Uterus (tissue), 4 donors: ENCODE measurements around the gene GBX1. TPM values are rescaled to one million over a fixed set of nuclear protein-coding genes. Genes with fewer than 3 reads are reported as not detected.

Experiments
- DNase-seq, 2 donors: peaks; one replicate each; pipeline ENCODE4 v3.0.0-alpha.2; 2019 to 2020
- H3K27ac ChIP-seq, 2 donors: fragments of 200-600 bp; sonication (generic); 1 replicate in 1 of 2; 2 replicates in 1 of 2; pipeline ENCODE4 v1.5.1; 2016 to 2018
- H3K27me3 ChIP-seq, 2 donors: fragments of 200-600 bp; sonication (generic); one replicate each; pipeline ENCODE4 v1.5.1; 2018 to 2019; ENCODE audit warnings: control low read depth in 1 of 2
- H3K36me3 ChIP-seq, 2 donors: fragments of 200-600 bp; sonication (generic); one replicate each; pipeline ENCODE4 v1.5.1; 2019; ENCODE audit warnings: control low read depth in 1 of 2
- H3K4me1 ChIP-seq, 2 donors: fragments of 200-600 bp; sonication (generic); one replicate each; pipeline ENCODE4 v1.5.1; 2018 to 2019; ENCODE audit warnings: control low read depth in 1 of 2
- H3K4me3 ChIP-seq, 2 donors: fragments of 200-600 bp; sonication (generic); 1 replicate in 1 of 2; 2 replicates in 1 of 2; pipeline ENCODE4 v1.5.1; 2018 to 2019; ENCODE audit warnings: mild to moderate bottlenecking in 1 of 2
- H3K9me3 ChIP-seq, 2 donors: fragments of 200-600 bp; sonication (generic); one replicate each; pipeline ENCODE4 v1.5.1; 2019; ENCODE audit warnings: control low read depth in 1 of 2
- CTCF ChIP-seq, 4 experiments: fragments of 200-600 bp in 2 of 4; fragments of 450-650 bp in 2 of 4; sonication (generic) in 2 of 4; IDR thresholded peaks; one replicate each; pipeline ENCODE4 v1.5.1; 2016 to 2019; ENCODE audit warnings: antibody characterized with exemption in 4 of 4, mild to moderate bottlenecking in 2 of 4, moderate library complexity in 1 of 4
- POLR2A ChIP-seq, 2 donors: fragments of 450-650 bp; IDR thresholded peaks; one replicate each; pipeline ENCODE4 v1.6.1; 2016; ENCODE audit warnings: antibody characterized with exemption in 2 of 2, mild to moderate bottlenecking in 1 of 2, moderate library complexity in 1 of 2
- intact Hi-C: fragments of 100-400 bp; cut with DNase I; formaldehyde crosslinking; loops from one replicate; pipeline ENCODE4 v1.15.1; 2023; ENCODE audit warnings: low total_unique reads
- total RNA-seq, 4 donors: library from RNA; depleted of rRNA in 3 of 4; stranded (reverse); fragments of >200 nt in 3 of 4; gene quantifications; one replicate each; pipeline versions ENCODE4 v1.1.0 to v1.2.4, GENCODE V29; 2014 to 2023
- donor health status: DM: yes; HTN: yes; CAD: no.

The GBX1 gene
- total RNA-seq, 4 donors from 2014 or later, result 0.41 TPM; not detected in 3

- no peak for DNase-seq
- Histone ChIP-seq H3K36me3 (no peaks in the 10 kb centered on the region), H3K4me1 (no peaks in the 10 kb centered on the region), H3K27me3 (no peaks in the 10 kb centered on the region), H3K9me3 (no peaks in the 10 kb centered on the region), H3K4me3 (no peak overlapping the region), H3K27ac (no peak overlapping the region)
- intact Hi-C loops, result no loop called here
- TF ChIP-seq CTCF (IDR thresholded peaks at IDR 0.05), result no peak
- no peak for TF ChIP-seq POLR2A (IDR thresholded peaks at IDR 0.05)
Measured at GRCh38 chr7:151206914-151207313, 39.4 kb upstream of the GBX1 start.

- no peaks in the 10 kb centered on the region for H3K36me3 ChIP-seq
- intact Hi-C loops, result no loop called here
Measured at GRCh38 chr7:151205730-151206129, 38.2 kb upstream of the GBX1 start.

GRCh38 chr7:151204383-151205032 is 37.0 kb upstream of the GBX1 start:
- DNase-seq, result no peak
- Histone ChIP-seq H3K36me3 (no peaks in the 10 kb centered on the region), H3K27me3 (no peaks in the 10 kb centered on the region), H3K9me3 (no peaks in the 10 kb centered on the region), H3K27ac (no peak overlapping the region), H3K4me3 (no peak overlapping the region), H3K4me1 (peaks cover 0 to 5% of the 10 kb centered on the region in 2 donors)
- intact Hi-C loops, result no loop called here
- no peak for TF ChIP-seq POLR2A (IDR thresholded peaks at IDR 0.05)
- TF ChIP-seq CTCF (IDR thresholded peaks at IDR 0.05), result no peak

More at GRCh38 chr7:151205730-151206129, 38.2 kb upstream of the GBX1 start:
- no peak for DNase-seq
- H3K27ac ChIP-seq, result no peak overlapping the region
- H3K4me1 ChIP-seq, result no peaks in the 10 kb centered on the region
- no peak for TF ChIP-seq CTCF (IDR thresholded peaks at IDR 0.05)
- no peak for TF ChIP-seq POLR2A (IDR thresholded peaks at IDR 0.05)
- no peak overlapping the region for H3K4me3 ChIP-seq
- H3K27me3 ChIP-seq, result no peaks in the 10 kb centered on the region
- H3K9me3 ChIP-seq, result no peaks in the 10 kb centered on the region

GRCh38 chr7:151202836-151203235 is 35.3 kb upstream of the GBX1 start:
- intact Hi-C loops, result no loop called here
- Histone ChIP-seq H3K9me3 (no peaks in the 10 kb centered on the region), H3K4me1 (peaks cover 0 to 7% of the 10 kb centered on the region in 2 donors), H3K4me3 (no peak overlapping the region), H3K27me3 (no peaks in the 10 kb centered on the region), H3K36me3 (no peaks in the 10 kb centered on the region), H3K27ac (no peak overlapping the region)
- no peak for DNase-seq
- TF ChIP-seq CTCF (IDR thresholded peaks at IDR 0.05) (no peak), POLR2A (IDR thresholded peaks at IDR 0.05) (no peak)

GRCh38 chr7:151201751-151202150 is 34.3 kb upstream of the GBX1 start:
- DNase-seq, result no peak
- Histone ChIP-seq H3K4me1 (peaks cover 0 to 7% of the 10 kb centered on the region in 2 donors), H3K27ac (no peak overlapping the region), H3K27me3 (no peaks in the 10 kb centered on the region), H3K36me3 (no peaks in the 10 kb centered on the region), H3K9me3 (no peaks in the 10 kb centered on the region), H3K4me3 (no peak overlapping the region)
- TF ChIP-seq CTCF (IDR thresholded peaks at IDR 0.05) (no peak), POLR2A (IDR thresholded peaks at IDR 0.05) (no peak)
- intact Hi-C loops, result no loop called here
